Right lobe of liver (tissue), 4 donors: Measurements from ENCODE around the gene PAX2.

Source experiments
- CTCF ChIP-seq, 4 donors: fragments of 200-600 bp in 3 of 4; fragments of 450-650 bp in 1 of 4; IDR thresholded peaks; one replicate each; pipeline versions ENCODE4 v1.5.1 to v1.8.0; 2016 to 2022; ENCODE audit warnings: antibody characterized with exemption in 4 of 4, mild to moderate bottlenecking in 2 of 4
- POLR2A ChIP-seq: fragments of 450-650 bp; IDR thresholded peaks from one replicate; pipeline ENCODE4 v1.6.1; 2017; ENCODE audit warnings: antibody characterized with exemption, mild to moderate bottlenecking
- donor health status: DM: no; HTN: no; CAD: no.
- donor health status: DM: no; HTN: no; CAD: no.
- donor health status: DM: no; HTN: yes; CAD: no.

- TF ChIP-seq CTCF (IDR thresholded peaks at IDR 0.05) = no peak
- TF ChIP-seq POLR2A = no peak
Measured at GRCh38 chr10:100697070-100697469, 48.3 kb upstream of the PAX2 start.
